GM12872 (cell line): ENCODE results near the gene ERN1.

Experiments
- CTCF ChIP-seq: IDR thresholded peaks from 3 replicates; pipeline ENCODE4 v1.5.1; 2011; ENCODE audit warnings: low read depth, mild to moderate bottlenecking, low read length, moderate library complexity; ENCODE audit not compliant: insufficient read depth

Gene ERN1

GRCh38 chr17:64172510-64172909, 42.6 kb upstream of the ERN1 start:
- no peak for TF ChIP-seq CTCF

- TF ChIP-seq CTCF: no peak
Observed at GRCh38 chr17:64171041-64171440, 41.1 kb upstream of the ERN1 start.

GRCh38 chr17:64170286-64170685, 40.3 kb upstream of the ERN1 start:
- TF ChIP-seq CTCF: no peak

- TF ChIP-seq CTCF: no peak
Observed at GRCh38 chr17:64166876-64167275, 36.9 kb upstream of the ERN1 start.

- no peak for TF ChIP-seq CTCF
Observed at GRCh38 chr17:64165347-64165746, 35.4 kb upstream of the ERN1 start.

GRCh38 chr17:64164596-64165285, 34.8 kb upstream of the ERN1 start:
- no peak for TF ChIP-seq CTCF

- no peak for TF ChIP-seq CTCF
Observed at GRCh38 chr17:64163468-64163867, 33.5 kb upstream of the ERN1 start.
